Peyer's patch (tissue), 4 donors: ENCODE data around the gene TAGLN2. TPM values are rescaled to one million over a fixed set of nuclear protein-coding genes. Genes with fewer than 3 reads are reported as not detected.

Experiments used
- DNase-seq, 3 donors: peaks; one replicate each; pipeline ENCODE4 v3.0.0-alpha.2; 2017 to 2019
- H3K27ac ChIP-seq, 4 donors: fragments of 200-600 bp; sonication (generic); one replicate each; pipeline ENCODE4 v1.5.1; 2016 to 2019
- H3K27me3 ChIP-seq, 2 donors: fragments of 200-600 bp; sonication (generic); one replicate each; pipeline ENCODE4 v1.5.1; 2019
- H3K36me3 ChIP-seq, 3 donors: fragments of 200-600 bp; sonication (generic); one replicate each; pipeline ENCODE4 v1.5.1; 2016 to 2019
- H3K4me1 ChIP-seq, 4 donors: fragments of 200-600 bp; sonication (generic); one replicate each; pipeline ENCODE4 v1.5.1; 2016 to 2019
- H3K4me3 ChIP-seq, 4 donors: fragments of 200-600 bp; sonication (generic); 1 replicate in 3 of 4; 2 replicates in 1 of 4; pipeline ENCODE4 v1.5.1; 2016 to 2019; ENCODE audit warnings: mild to moderate bottlenecking in 1 of 4
- H3K9me3 ChIP-seq, 4 donors: fragments of 200-600 bp; sonication (generic); one replicate each; pipeline ENCODE4 v1.5.1; 2016 to 2019; ENCODE audit warnings: mild to moderate bottlenecking in 1 of 4
- POLR2A ChIP-seq, 2 donors: fragments of 450-650 bp; IDR thresholded peaks; one replicate each; pipeline ENCODE4 v1.5.1; 2017; ENCODE audit warnings: antibody characterized with exemption in 2 of 2, mild to moderate bottlenecking in 2 of 2, moderate library complexity in 2 of 2
- total RNA-seq, 4 donors: library from RNA; depleted of rRNA; stranded (reverse); fragments of >200 nt; gene quantifications; one replicate each; pipeline ENCODE4 v1.1.0, GENCODE V29; 2016
- TF ChIP-seq, protein P1 (sequence below), 6 experiments: fragments of 450-650 bp in 4 of 6; fragments of 200-600 bp in 2 of 6; sonication (generic) in 1 of 6; IDR thresholded peaks; one replicate each; pipeline ENCODE4 v1.5.1; 2017 to 2019; ENCODE audit warnings: antibody characterized with exemption in 6 of 6, mild to moderate bottlenecking in 3 of 6, moderate library complexity in 1 of 6

Gene TAGLN2
- total RNA-seq, 4 donors from 2014 or later: 120 to 304 (median 177) TPM

DNA sequence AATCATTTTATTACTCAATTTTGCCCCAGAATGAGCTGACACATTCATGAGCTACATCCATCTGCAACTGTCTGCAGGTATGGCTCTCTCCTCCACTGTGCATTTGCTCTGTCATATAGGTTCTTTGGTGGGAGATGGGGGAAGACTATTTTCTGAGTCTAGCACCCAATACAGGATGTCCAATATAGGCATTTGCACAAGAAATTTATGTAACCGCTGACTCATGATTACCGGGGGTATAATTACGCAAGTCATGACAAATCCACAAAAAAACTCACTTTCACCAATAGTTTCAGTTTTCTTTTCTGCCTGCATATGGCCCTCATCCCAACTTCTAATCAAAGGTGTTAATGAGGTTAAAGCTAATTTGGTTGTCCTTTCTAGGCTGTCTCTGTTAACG lies 45.3 kb downstream of the TAGLN2 start:
- Histone ChIP-seq H3K27me3 (no peaks in the 10 kb centered on the region), H3K4me3 (no peak overlapping the region), H3K36me3 (no peaks in the 10 kb centered on the region), H3K9me3 (no peaks in the 10 kb centered on the region), H3K27ac (no peak overlapping the region), H3K4me1 (peaks cover 0 to 13% (median 0%) of the 10 kb centered on the region in 4 donors)
- TF ChIP-seq, protein P1, sequence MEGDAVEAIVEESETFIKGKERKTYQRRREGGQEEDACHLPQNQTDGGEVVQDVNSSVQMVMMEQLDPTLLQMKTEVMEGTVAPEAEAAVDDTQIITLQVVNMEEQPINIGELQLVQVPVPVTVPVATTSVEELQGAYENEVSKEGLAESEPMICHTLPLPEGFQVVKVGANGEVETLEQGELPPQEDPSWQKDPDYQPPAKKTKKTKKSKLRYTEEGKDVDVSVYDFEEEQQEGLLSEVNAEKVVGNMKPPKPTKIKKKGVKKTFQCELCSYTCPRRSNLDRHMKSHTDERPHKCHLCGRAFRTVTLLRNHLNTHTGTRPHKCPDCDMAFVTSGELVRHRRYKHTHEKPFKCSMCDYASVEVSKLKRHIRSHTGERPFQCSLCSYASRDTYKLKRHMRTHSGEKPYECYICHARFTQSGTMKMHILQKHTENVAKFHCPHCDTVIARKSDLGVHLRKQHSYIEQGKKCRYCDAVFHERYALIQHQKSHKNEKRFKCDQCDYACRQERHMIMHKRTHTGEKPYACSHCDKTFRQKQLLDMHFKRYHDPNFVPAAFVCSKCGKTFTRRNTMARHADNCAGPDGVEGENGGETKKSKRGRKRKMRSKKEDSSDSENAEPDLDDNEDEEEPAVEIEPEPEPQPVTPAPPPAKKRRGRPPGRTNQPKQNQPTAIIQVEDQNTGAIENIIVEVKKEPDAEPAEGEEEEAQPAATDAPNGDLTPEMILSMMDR (IDR thresholded peaks at IDR 0.05): no peak
- TF ChIP-seq POLR2A (IDR thresholded peaks at IDR 0.05): no peak
- DNase-seq: no peak

DNA sequence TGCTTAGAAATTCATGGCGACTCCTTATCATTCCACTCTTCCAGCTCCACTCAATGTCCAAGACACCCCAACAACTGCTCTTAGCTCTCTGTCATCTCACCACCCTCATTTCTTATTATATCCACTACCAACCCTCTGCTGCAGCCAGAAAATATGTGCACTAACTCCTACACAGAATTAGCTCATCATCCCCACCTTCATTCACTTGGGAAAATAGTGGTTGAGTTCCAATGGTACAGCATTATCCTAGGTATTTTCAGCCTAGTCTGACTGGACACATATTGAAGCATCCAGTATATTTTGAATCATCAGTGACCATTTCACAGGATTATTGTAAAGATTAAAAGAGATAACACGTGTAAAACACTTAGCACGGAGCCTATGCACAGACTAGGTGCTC lies 46.2 kb downstream of the TAGLN2 start:
- TF ChIP-seq, protein P1 (IDR thresholded peaks at IDR 0.05): no peak
- no peak for TF ChIP-seq POLR2A (IDR thresholded peaks at IDR 0.05)
- Histone ChIP-seq H3K27me3 (no peaks in the 10 kb centered on the region), H3K4me3 (no peak overlapping the region), H3K27ac (no peak overlapping the region), H3K4me1 (peaks cover 0 to 13% (median 0%) of the 10 kb centered on the region in 4 donors), H3K9me3 (no peaks in the 10 kb centered on the region), H3K36me3 (no peaks in the 10 kb centered on the region)
- DNase-seq: no peak

DNA sequence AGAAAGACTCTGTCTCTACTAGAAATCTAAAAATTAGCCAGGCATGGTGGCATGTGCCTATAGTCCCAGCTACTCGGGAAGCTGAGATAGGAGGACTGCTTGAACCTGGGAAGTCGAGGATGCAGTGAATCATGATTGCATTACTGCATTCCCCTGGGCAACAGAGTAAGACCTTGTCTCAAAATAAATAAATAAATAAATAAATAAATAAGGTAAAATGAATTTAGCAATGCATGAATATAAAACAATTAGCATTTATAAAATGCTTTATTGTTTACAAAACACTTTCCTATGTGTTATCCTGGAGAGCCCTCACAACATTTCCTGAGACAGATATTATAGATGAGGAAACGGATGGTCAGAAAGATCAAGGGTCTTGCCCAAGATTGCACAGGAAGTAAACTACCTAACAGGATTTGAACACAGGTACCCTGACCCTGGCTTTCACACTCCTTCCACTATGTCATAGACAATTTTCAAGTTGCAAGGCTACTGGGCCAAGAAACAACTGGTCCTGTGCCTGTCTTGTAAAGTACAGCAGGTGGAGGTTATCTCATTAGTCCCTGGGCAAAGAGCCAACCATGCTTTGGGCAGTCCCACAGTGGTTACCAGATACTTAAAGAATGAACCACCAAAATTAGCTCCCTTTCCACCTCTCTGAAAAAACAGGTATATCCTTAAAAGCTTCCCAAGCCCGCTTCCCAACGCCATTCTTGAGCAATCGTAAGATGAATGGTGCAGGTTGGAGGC lies 47.4 kb downstream of the TAGLN2 start:
- H3K36me3 ChIP-seq: no peaks in the 10 kb centered on the region
- H3K4me3 ChIP-seq: no peak overlapping the region
- no peak for TF ChIP-seq POLR2A (IDR thresholded peaks at IDR 0.05)
- TF ChIP-seq, protein P1 (IDR thresholded peaks at IDR 0.05): no peak
- no peaks in the 10 kb centered on the region for H3K27me3 ChIP-seq
- H3K4me1 ChIP-seq: peaks cover 0 to 13% (median 0%) of the 10 kb centered on the region in 4 donors
- H3K9me3 ChIP-seq: no peaks in the 10 kb centered on the region
- H3K27ac ChIP-seq: no peak overlapping the region
- DNase-seq: no peak

DNA sequence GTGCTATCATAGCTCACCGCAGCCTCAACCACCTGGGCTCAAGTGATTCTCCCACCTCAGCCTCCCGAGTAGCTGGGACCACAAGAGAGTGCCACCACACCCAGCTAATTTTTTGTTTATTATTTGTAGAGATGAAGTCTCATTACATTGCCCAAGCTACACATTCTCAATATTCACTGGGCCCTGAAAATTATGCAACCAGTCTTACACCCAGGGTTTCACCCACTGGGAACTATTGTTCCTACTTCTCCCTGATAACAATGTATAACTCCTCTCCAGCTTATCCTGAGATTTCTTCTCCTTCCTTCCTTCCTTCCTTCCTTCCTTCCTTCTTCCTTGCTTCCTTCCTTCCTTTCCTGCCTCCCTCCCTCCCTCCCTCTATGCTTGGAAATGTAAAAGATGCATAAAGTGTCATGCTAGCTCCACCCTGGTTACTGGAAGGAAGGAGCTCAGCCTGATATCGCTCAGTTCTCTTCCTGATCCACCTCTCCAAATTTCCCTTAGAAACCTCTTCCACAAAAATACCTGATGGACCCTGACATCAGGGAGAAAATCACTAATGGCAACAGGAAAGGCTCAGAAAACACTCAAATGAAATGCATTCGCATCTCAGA lies 51.7 kb downstream of the TAGLN2 start:
- H3K36me3 ChIP-seq: no peaks in the 10 kb centered on the region
- no peak overlapping the region for H3K4me3 ChIP-seq
- no peaks in the 10 kb centered on the region for H3K27me3 ChIP-seq
- H3K27ac ChIP-seq: no peak overlapping the region
- H3K4me1 ChIP-seq: peaks cover 0 to 5% (median 0%) of the 10 kb centered on the region in 4 donors
- H3K9me3 ChIP-seq: no peaks in the 10 kb centered on the region
- no peak for DNase-seq
- no peak for TF ChIP-seq POLR2A (IDR thresholded peaks at IDR 0.05)
- TF ChIP-seq, protein P1 (IDR thresholded peaks at IDR 0.05): no peak

DNA sequence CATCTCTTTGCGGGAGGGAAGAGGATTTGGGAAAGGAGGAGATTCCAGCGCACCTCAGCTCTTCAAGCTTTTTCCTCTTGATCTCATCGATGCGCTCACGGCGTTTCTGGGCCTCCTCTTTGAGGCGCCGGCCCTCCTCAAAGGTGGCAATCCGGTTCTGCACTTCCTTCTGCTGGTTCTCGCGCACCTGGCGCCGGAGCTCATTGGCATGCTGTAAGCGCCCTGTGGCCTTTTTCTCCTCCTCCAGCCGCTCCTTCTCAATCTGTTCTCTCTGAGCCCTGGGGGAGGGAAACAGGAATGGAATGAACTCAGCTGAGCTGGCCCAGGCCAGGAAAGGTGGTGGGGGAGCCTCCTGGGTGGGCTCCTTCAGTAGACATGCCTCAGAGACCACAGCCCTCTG lies 52.4 kb downstream of the TAGLN2 start:
- H3K4me1 ChIP-seq: peaks cover 0 to 12% (median 0%) of the 10 kb centered on the region in 4 donors
- TF ChIP-seq POLR2A (IDR thresholded peaks at IDR 0.05): no peak
- TF ChIP-seq, protein P1 (IDR thresholded peaks at IDR 0.05): no peak
- no peaks in the 10 kb centered on the region for H3K36me3 ChIP-seq
- H3K4me3 ChIP-seq: no peak overlapping the region
- no peak for DNase-seq
- H3K9me3 ChIP-seq: no peaks in the 10 kb centered on the region
- no peaks in the 10 kb centered on the region for H3K27me3 ChIP-seq
- H3K27ac ChIP-seq: no peak overlapping the region
